ENCODE data around the gene PHACTR3.

The PHACTR3 gene

GRCh38 chr20:59863058-59863457 is 258.7 kb downstream of the PHACTR3 start:
- TF ChIP-seq CTCF (conservative IDR thresholded peaks at IDR 0.05; ENCODE audit: low read length), result no peak
- no peak for DNase-seq (ENCODE audit: low read depth)
- H3K4me3 ChIP-seq (ENCODE audit: low read length), result no peak overlapping the region

- no peak for TF ChIP-seq CTCF (conservative IDR thresholded peaks at IDR 0.05; ENCODE audit: low read length)
- DNase-seq (ENCODE audit: low read depth), result no peak
- H3K4me3 ChIP-seq (ENCODE audit: low read length), result no peak overlapping the region
Measured at GRCh38 chr20:59864726-59865125, 260.4 kb downstream of the PHACTR3 start.

- no peak overlapping the region for H3K4me3 ChIP-seq (ENCODE audit: low read length)
- TF ChIP-seq CTCF (conservative IDR thresholded peaks at IDR 0.05; ENCODE audit: low read length), result no peak
- DNase-seq (ENCODE audit: low read depth), result peak; percentile 19
Measured at GRCh38 chr20:59866338-59866737, 262.0 kb downstream of the PHACTR3 start.

- H3K4me3 ChIP-seq (ENCODE audit: low read length), result no peak overlapping the region
- DNase-seq (ENCODE audit: low read depth), result no peak
- TF ChIP-seq CTCF (conservative IDR thresholded peaks at IDR 0.05; ENCODE audit: low read length), result no peak
Measured at GRCh38 chr20:59871096-59871495, 266.8 kb downstream of the PHACTR3 start.

GRCh38 chr20:59873409-59873808 is 269.1 kb downstream of the PHACTR3 start:
- no peak overlapping the region for H3K4me3 ChIP-seq (ENCODE audit: low read length)

GRCh38 chr20:59880198-59880597 is 275.9 kb downstream of the PHACTR3 start:
- no peak for DNase-seq (ENCODE audit: low read depth)
- TF ChIP-seq CTCF (conservative IDR thresholded peaks at IDR 0.05; ENCODE audit: low read length), result no peak
- no peak overlapping the region for H3K4me3 ChIP-seq (ENCODE audit: low read length)

More at GRCh38 chr20:59873409-59873808, 269.1 kb downstream of the PHACTR3 start:
- no peak for TF ChIP-seq CTCF (conservative IDR thresholded peaks at IDR 0.05; ENCODE audit: low read length)
- DNase-seq (ENCODE audit: low read depth), result no peak

- DNase-seq (ENCODE audit: low read depth), result no peak
- no peak overlapping the region for H3K4me3 ChIP-seq (ENCODE audit: low read length)
- TF ChIP-seq CTCF (conservative IDR thresholded peaks at IDR 0.05; ENCODE audit: low read length), result no peak
Measured at GRCh38 chr20:59884494-59884893, 280.2 kb downstream of the PHACTR3 start.
